HG03457 (cell line): ENCODE data around the gene AIMP2.
"Not testable (repeated sequence)": the region's sequence is repeated elsewhere in the genome, so short reads cannot be mapped to it uniquely, and the experiment has no call there.

ENCODE experiments used
- ATAC-seq: cut with Tn5 transposase; IDR thresholded peaks from one replicate; pipeline ENCODE4 v1.9.1; 2021; ENCODE audit warnings: moderate number of reproducible peaks; ENCODE audit not compliant: unreplicated experiment

AIMP2 gene

DNA sequence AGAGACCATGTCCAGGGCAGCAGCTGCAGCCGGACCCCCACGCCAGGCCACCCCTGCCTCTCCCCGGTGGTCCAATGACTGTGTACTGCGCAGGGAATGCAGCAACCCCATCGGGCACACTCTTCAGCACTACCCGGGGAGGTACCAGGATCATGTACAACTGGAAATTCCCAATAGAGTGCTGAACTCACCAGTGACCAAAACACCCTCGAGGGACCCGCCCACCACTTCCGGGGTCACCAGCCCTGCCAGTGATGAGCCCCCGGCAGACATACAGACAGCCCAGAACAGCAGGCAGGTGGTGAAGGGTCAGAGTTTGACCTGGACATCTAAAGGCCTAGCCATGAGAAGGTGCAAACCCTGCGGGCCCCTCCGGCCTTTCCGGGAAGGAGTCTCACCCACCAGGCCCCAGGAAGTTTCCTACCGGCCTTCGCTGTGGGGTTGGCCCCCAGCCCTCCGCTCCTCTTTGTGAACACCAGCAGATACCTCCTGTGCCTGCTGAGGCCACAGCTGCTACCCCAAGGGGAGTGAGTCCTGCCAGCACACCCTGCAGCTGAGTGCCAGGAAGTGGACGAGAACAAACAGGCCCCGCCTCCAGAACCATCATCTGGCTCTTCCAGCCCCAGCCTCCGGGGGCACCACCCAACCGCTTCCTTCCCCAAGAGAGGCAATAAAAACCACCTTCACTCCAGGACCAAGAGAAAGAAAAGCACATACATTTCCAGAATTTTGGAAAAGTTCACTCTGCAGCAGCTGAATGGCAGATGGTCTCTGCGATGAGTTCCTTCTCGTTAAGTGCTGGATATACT, 17.1 kb downstream of the AIMP2 start:
- ATAC-seq: no peak

DNA sequence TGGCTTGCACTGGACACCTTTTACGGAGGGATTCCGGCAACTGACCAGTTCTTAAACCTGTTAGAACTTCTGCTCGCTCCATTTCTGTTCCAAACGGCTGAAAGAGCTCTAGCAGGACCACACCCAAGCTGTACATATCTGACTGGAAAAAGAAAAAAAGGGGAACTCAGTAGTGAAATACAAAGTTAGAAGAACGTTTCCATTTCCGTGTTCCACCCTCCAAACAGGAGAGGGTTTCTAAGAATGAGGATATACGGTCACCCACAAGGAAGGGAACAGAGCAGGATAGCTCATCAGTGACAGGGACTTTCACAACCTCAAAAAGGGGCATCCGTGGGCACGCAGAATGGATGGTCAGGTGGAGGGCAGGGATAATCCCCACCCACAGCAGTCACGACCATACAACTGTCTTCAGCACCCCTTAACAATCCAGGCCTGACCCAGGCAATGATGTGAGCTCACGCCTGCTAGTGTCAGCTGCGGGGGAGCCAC, 17.8 kb downstream of the AIMP2 start:
- no peak for ATAC-seq

DNA sequence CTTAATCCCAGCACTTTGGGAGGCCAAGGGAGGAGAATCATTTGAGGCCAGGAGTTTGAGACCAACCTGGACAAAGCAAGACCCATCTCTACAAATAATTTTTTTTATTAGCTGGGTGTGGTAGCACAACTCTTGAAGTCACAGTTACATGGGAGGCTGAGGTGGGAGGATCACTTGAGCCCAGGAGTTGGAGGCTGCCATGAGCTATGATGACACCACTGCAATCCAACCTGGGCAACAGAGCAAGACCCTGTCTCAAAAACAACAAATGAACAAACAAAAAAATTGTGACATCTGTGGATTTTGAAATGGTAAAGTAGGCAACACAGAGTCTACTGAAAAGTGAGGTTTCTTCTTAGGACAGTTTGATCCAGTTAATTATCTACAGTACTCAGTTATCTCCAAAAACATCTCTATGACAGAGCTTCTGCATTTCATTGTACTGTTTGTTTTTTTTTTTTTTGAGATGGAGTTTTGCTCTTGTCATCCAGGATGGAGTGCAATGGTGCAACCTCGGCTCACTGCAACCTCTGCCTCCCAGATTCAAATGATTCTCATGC, 18.8 kb downstream of the AIMP2 start:
- ATAC-seq: no peak

DNA sequence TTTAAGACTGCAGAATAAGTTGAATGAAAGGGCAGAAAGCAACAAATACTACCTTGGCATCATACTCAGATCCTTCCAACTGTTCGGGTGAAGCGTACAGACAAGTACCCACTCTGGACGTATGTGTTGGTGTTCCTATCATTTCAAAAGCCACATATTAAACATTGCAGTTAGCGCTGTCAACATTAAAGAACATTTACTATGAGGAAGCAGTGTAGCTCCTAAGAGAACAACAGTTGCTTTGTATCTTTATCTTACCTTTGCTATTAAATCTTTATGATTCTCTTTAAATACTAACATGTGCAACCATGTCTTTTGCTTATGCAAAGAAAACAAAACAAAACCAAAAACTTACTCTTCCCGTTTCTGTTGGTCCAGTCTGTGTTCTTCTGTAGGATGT, 19.5 kb downstream of the AIMP2 start:
- no peak for ATAC-seq

DNA sequence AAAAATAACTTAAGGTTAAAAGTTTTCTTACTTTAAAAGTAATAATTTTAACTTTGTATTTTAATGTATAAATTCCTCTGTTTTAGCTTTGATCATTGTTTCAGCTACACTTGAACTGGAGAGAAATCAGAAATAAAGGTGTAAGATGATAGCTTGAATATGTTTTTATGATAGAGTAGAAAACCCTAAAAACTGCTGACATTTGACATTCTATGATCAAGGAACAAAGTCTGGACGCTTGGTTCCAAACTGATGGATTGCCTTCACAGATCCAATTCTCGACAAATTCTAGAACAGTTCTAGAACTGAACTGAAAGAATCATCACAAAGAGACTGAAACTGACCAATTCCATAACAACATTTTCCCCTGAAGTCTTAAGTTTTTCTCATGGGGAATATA, 21.9 kb downstream of the AIMP2 start, which contains the start of gene ANKRD61:
Gene ANKRD61 (plus strand): TSS at position 389 of the 400 bp plus-strand sequence. CDS start 0 bp downstream, at position 389.
- no peak for ATAC-seq

DNA sequence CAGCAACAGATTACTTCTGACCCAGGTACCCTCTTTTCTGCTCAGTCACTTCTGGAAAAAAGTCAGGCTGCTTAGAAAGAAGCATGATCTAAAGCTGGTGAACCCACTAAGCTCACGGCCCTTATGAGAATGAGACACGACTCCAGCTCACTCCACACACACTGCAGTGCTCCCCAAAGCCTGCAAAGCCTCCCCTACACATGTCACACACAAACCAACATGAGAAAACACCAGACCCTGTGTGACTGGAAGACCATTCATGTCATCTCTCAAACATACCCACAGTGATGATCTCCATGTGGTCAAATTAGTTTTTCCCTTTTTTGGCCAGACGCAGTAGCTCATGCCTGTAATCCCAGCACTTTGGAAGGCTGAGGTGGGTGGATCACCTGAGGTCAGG, 22.5 kb downstream of the AIMP2 start:
- no peak for ATAC-seq

DNA sequence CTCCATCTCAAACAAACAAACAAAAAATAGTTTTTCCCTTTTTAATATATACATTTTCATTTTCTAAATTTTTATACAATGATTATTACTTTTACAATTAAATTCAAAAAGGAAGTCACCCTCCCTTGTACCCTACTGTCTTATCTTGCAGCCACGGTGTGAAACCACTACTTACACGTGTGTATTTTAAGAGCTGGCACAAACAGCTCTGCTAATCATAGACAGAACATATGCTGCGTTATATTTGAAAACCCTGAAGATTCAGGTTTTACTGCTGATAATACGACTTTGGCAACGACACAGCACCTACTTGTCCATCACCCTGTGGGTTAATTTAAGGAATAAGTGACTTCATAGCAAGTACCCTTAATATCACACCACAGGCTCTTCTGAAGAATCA, 23.1 kb downstream of the AIMP2 start:
- no peak for ATAC-seq

DNA sequence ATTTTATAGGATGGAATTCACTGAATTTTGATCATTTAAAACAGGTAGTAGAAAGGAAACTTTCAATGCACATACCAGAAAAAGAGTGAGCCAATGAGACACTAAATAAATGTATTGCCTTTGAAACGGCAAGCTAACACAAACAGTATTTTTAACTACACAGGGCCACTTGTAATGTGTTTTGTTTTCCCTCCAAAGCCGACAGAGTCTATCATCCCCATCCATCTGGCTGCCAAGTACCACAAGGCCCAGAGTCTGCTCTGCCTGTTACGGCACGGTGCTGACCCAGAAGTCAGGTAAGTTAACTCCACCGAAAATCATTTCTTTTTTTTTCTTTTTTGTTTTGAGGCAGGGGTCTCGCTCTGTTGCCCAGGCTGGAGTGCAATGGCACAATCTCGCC, 23.6 kb downstream of the AIMP2 start:
- no peak for ATAC-seq

DNA sequence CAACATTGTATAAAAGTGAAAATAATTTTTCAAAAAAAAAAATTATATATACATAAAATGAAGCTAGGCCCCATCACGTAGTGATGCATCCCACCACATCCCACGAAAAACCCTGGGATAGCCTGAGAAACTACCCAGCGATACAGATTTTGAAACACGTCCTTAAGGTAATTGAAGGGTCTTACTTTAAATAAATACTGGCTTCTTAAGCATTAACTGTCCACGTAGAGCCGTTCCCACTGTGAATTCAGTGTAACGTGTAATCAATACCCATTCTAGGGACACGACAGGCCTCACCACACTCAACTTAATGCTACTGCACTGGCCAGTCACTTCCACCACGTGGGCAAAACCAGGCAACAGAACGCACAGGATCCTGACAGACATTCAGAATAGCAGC, 26.1 kb downstream of the AIMP2 start:
- ATAC-seq: no peak

DNA sequence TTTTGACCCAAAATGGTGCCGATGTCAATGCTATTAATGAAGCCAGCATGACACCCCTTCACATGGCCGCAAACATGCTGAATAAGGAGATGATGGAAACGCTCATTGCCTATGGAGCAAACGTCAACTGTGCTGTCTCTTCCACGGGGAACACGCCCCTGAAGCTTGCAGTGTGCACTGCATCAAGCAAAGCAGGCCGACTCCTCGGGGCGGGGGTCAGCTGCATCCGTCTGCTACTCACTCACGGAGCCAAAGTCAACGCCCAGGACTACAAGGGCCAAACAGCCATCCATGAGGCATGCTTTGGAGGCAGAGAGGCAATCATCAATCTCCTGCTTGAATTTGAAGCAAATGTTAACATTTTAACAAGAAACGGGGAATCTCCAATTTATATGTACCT, 26.6 kb downstream of the AIMP2 start:
- ATAC-seq: no peak

DNA sequence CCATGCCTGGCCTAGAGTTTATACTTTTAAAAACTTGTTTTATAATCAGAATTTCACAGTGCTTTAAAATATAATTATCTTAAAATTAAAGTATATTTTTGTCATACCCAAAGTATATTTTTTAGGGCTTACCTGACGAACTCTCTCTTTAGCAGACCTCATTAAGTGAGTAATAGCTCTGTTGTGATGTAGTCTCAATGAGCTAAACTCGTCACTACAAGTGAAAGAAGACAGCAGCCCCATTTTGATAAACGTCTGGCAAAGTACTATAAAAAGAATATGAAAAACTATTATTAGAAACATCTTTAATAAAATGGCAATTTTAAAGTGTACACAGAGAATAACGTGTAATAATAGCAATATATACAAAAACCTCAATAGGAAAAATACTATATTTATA, 40.7 kb downstream of the AIMP2 start:
- no peak for ATAC-seq

DNA sequence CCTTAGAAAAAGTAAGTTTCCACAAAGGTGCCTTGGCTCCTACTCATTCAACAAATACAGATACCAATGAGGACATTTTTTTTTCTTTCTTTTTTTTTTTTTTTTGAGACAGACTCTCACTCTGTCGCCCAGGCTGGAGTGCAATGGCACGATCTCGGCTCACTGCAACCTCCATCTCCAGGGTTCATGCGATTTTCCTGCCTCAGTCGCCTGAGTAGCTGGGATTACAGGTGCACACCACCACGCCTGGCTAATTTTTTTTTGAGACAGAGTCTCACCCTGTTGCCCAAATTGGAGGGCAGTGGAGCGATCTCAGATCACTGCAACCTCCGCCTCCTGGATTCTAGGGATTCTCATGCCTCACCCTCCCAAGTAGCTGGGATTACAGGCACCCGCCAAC, 42.1 kb downstream of the AIMP2 start:
- ATAC-seq: not testable (repeated sequence)

DNA sequence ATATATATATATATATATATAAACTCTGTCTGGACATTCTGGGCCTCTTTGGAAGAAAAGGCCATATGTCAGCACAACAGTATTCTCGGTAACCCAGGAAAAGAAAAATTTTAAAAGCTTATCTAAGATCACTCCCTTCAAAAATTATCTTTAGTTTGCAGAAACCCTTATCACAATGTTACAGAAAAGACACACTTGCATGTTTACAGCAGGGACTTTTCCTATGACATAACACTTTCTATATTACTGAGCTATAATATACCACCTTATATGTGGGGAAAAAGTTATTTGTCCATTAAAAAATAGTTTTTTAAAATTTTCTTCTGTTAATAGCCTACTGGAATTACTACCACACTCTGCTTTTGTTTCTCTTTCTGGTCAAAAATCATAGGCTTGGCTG, 47.5 kb downstream of the AIMP2 start:
- ATAC-seq: no peak

DNA sequence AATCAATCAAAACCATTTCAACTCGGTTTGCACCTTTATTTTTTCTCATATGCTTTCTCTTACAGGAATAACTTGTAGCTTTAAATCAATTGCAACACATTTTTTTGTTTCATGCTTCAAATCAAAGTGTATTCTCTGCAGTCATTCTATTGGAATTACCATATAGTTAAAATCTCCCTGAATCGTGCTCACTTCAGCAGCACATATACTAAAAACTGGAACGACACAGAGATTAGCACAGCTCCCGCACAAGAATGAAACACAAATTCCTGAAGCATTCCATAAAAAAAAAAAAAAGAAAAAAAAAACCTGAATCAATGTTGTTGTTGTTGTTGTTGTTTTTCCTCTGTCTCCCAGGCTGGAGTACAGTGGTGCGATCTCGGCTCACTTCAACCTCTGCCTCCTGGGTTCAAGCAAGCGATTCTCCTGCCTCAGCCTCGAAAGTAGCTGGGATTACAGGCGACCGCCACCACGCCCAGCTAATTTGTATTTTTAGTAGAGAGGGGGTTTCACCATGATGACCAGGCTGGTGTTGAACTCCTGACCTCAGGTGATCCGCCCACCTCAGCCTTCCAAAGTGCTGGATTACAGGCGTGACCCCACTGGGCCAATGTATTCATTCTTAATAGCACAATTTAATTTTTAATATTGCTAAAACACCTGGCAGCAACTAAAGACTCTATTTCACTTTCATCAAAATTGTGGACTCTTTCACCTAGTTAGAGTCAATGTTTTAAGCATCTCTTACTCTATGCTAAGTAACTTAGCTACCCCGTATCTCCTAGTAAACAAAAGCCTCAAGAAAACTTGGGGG, 48.5 kb downstream of the AIMP2 start:
- no peak for ATAC-seq

DNA sequence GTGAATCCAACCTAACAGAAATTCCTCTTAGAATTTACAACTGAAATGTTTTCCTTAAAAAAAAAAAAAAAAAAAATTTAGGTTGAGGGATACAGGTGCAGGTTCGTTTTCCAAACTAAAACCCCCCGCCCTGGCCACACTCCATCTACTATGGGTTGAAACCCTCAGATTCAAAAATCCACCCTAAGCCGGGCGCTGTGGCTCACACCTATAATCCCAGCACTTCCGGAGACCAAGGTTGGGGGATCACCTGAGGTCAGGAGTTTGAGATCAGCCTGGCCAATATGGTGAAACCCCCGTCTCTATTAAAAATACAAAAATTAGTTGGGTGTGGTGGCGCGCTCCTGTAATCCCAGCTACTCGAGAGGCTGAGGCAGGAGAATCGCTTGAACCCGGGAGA, 50.9 kb downstream of the AIMP2 start:
- not testable (repeated sequence) for ATAC-seq

DNA sequence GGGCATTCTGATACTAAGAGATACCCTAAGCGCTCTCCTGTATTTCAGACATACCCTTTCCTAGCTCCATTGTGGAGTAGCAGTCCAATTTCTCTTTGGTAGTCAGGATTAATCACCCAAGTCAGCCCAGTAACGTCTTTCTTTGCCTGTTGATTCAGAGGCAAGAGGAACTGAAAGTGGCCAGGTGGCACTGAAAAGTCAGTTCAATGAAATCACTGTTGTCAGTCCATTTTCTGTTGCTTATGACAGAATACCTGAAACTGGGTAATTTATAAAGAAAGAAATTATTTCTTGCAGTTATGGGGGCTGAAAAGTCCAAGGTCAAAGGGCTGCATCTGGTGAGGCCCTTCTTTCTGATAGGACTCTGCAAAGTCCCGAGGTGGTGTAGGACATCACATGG, 62.3 kb downstream of the AIMP2 start:
- no peak for ATAC-seq
